Right lobe of liver (tissue), 6 donors: ENCODE data around the gene MED15. TPM values are rescaled to one million over a fixed set of nuclear protein-coding genes. Genes with fewer than 3 reads are reported as not detected.

Source experiments
- ATAC-seq, 4 donors: fragments of 200-7000 bp; cut with Tn5 transposase; one replicate each; pipeline ENCODE4 v1.9.1; 2020; ENCODE audit warnings: mild to moderate bottlenecking in 4 of 4, moderate library complexity in 4 of 4
- DNase-seq, 3 donors: peaks; one replicate each; pipeline ENCODE4 v3.0.0-alpha.2; 2020
- H3K27ac ChIP-seq, 3 donors: fragments of 200-600 bp; one replicate each; pipeline ENCODE4 v1.8.0; 2022
- H3K27me3 ChIP-seq, 2 donors: fragments of 200-600 bp; one replicate each; pipeline ENCODE4 v1.8.0; 2022
- H3K36me3 ChIP-seq, 4 donors: fragments of 200-600 bp; sonication (generic) in 1 of 4; one replicate each; pipeline versions ENCODE4 v1.5.1 to v1.8.0; 2017 to 2022; ENCODE audit warnings: control low read depth in 1 of 4
- H3K4me1 ChIP-seq, 4 donors: fragments of 200-600 bp; sonication (generic) in 1 of 4; one replicate each; pipeline versions ENCODE4 v1.5.1 to v1.8.0; 2017 to 2022; ENCODE audit warnings: control low read depth in 1 of 4
- H3K4me3 ChIP-seq, 3 donors: fragments of 200-600 bp; one replicate each; pipeline ENCODE4 v1.8.0; 2022
- H3K9me3 ChIP-seq, 4 donors: fragments of 200-600 bp; sonication (generic) in 1 of 4; one replicate each; pipeline versions ENCODE4 v1.5.1 to v1.8.0; 2017 to 2022; ENCODE audit warnings: control low read depth in 1 of 4
- POLR2A ChIP-seq: fragments of 450-650 bp; IDR thresholded peaks from one replicate; pipeline ENCODE4 v1.6.1; 2017; ENCODE audit warnings: antibody characterized with exemption, mild to moderate bottlenecking
- WGBS: methylation state at CpG from one replicate; pipeline ENCODE4 v1.1.6; 2018; ENCODE audit warnings: low coverage, low lambda C conversion rate; ENCODE audit not compliant: insufficient coverage; ENCODE audit errors: missing lambda C conversion rate; 5-methylcytosine and 5-hydroxymethylcytosine counted together
- intact Hi-C, 2 donors: fragments of 100-400 bp; cut with DNase I; formaldehyde crosslinking; loops; one replicate each; pipeline versions ENCODE4 v1.11.2 to v1.14.1; 2022
- total RNA-seq, 6 experiments: library from RNA; depleted of rRNA in 2 of 6; stranded (reverse); fragments of >200 nt in 2 of 6; fragmentation: NEBNext Ultra II Directional in 3 of 6; extraction: Animal tissue kit (Norgen Biotek cat#: 25700) in 3 of 6; gene quantifications; one replicate each; pipeline versions ENCODE4 v1.1.0 to v1.2.4, GENCODE V29; 2016 to 2023
- TF ChIP-seq, protein P1 (sequence below), 4 donors: fragments of 200-600 bp in 3 of 4; fragments of 450-650 bp in 1 of 4; IDR thresholded peaks; one replicate each; pipeline versions ENCODE4 v1.5.1 to v1.8.0; 2016 to 2022; ENCODE audit warnings: antibody characterized with exemption in 4 of 4, mild to moderate bottlenecking in 2 of 4
- donor health status: DM: no; HTN: yes; CAD: no.
- donor health status: DM: no; HTN: no; CAD: no.
- donor health status: DM: no; HTN: no; CAD: no.
- donor health status: DM: no; HTN: yes; CAD: no.
- donor health status: DM: no; HTN: yes; CAD: no.

The MED15 gene
- total RNA-seq, 6 experiments from 2014 or later = 15.7 to 34.7 (median 23.6) TPM

DNA sequence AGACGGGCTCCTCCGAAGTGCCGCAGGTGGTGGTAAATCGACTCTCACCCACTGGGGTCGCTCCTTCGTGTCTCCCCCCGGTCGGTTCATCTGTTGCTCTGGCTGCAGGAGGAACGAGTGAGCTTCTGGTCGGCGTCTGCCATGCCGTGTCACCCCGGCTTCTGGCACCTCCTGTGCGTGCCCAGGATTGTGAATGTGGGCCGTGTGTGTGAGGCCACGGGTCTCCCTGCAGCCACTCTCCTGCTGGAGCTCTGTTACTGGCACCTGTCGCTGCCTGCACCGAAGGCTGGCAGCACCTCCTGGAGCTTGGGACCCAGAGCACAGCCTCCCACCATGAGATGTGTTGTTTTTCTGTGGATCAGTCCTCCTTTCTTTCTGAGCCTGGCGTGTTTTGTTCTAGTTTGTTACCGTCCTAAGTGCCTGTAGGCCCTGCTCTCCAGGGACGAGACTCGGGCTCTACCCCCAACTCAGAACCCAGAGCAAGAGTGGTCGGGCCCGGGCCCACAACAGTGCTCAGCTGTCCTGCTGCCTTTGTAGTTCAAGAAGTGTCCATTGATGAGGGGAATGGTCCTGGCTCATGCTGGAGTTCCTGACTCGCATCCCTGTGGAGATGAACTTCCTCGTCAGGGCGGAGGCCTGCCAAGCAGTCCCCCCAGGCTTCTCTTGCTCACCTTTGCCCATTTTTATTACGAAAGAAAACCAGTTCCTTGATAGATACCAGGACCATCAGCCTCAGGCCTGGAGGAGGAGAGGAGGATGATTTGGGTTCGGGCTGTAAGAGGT, 66.6 kb downstream of the MED15 start:
- H3K27ac ChIP-seq = no peak overlapping the region
- DNase-seq (no peak), ATAC-seq (no peak)
- H3K4me1 ChIP-seq = no peaks in the 10 kb centered on the region
- H3K27me3 ChIP-seq = no peaks in the 10 kb centered on the region
- H3K9me3 ChIP-seq = no peaks in the 10 kb centered on the region
- no peak for TF ChIP-seq POLR2A
- TF ChIP-seq, protein P1, sequence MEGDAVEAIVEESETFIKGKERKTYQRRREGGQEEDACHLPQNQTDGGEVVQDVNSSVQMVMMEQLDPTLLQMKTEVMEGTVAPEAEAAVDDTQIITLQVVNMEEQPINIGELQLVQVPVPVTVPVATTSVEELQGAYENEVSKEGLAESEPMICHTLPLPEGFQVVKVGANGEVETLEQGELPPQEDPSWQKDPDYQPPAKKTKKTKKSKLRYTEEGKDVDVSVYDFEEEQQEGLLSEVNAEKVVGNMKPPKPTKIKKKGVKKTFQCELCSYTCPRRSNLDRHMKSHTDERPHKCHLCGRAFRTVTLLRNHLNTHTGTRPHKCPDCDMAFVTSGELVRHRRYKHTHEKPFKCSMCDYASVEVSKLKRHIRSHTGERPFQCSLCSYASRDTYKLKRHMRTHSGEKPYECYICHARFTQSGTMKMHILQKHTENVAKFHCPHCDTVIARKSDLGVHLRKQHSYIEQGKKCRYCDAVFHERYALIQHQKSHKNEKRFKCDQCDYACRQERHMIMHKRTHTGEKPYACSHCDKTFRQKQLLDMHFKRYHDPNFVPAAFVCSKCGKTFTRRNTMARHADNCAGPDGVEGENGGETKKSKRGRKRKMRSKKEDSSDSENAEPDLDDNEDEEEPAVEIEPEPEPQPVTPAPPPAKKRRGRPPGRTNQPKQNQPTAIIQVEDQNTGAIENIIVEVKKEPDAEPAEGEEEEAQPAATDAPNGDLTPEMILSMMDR (IDR thresholded peaks at IDR 0.05) = no peak
- no peak overlapping the region for H3K4me3 ChIP-seq
- intact Hi-C loops = loop anchor here in 1 of 2 donors (10.0 kb wide), 1 partner anchor 49 kb away; no protein-coding TSS in a partner anchor
- 78% methylated on average over 19 of the region's 29 CpGs for WGBS
- peaks cover 10 to 61% (median 19%) of the 10 kb centered on the region in 4 donors for H3K36me3 ChIP-seq

- intact Hi-C loops = loop anchor here in 1 of 2 donors (10.0 kb wide), 1 partner anchor 50 kb away; no protein-coding TSS in a partner anchor
- Histone ChIP-seq H3K4me3 (no peak overlapping the region), H3K9me3 (no peaks in the 10 kb centered on the region), H3K27me3 (no peaks in the 10 kb centered on the region), H3K27ac (no peak overlapping the region), H3K4me1 (no peaks in the 10 kb centered on the region), H3K36me3 (peaks cover 10 to 60% (median 19%) of the 10 kb centered on the region in 4 donors)
- WGBS = 98% methylated on average over 9 of the region's 18 CpGs
- ATAC-seq = no peak
- no peak for DNase-seq
- TF ChIP-seq POLR2A = no peak
- TF ChIP-seq, protein P1 (IDR thresholded peaks at IDR 0.05) = no peak
These were observed 67.5 kb downstream of the MED15 start for GRCh38 chr22:20574920-20575353.

GRCh38 chr22:20575724-20576444, 68.5 kb downstream of the MED15 start:
- Histone ChIP-seq H3K4me1 (no peaks in the 10 kb centered on the region), H3K9me3 (no peaks in the 10 kb centered on the region), H3K27me3 (no peaks in the 10 kb centered on the region), H3K36me3 (peaks cover 10 to 60% (median 19%) of the 10 kb centered on the region in 4 donors), H3K4me3 (no peak overlapping the region), H3K27ac (no peak overlapping the region)
- intact Hi-C loops = loop anchor here in 1 of 2 donors (10.0 kb wide), 1 partner anchor 51 kb away; no protein-coding TSS in a partner anchor
- TF ChIP-seq, protein P1 (IDR thresholded peaks at IDR 0.05) = no peak
- TF ChIP-seq POLR2A = no peak
- no peak for ATAC-seq
- no peak for DNase-seq
- WGBS = 90% methylated on average over 6 of the region's 6 CpGs

GRCh38 chr22:20576445-20576816, 69.0 kb downstream of the MED15 start:
- no peak for DNase-seq
- peaks cover 10 to 55% (median 19%) of the 10 kb centered on the region in 4 donors for H3K36me3 ChIP-seq
- peak; percentile 39 to 65 (median 46) for ATAC-seq

More at GRCh38 chr22:20576445-20576816, 69.0 kb downstream of the MED15 start:
- H3K27ac ChIP-seq = no peak overlapping the region
- no peak overlapping the region for H3K4me3 ChIP-seq
- WGBS = 50% methylated on average over 3 of the region's 3 CpGs
- no peaks in the 10 kb centered on the region for H3K27me3 ChIP-seq
- H3K4me1 ChIP-seq = no peaks in the 10 kb centered on the region
- no peaks in the 10 kb centered on the region for H3K9me3 ChIP-seq
- TF ChIP-seq, protein P1 (IDR thresholded peaks at IDR 0.05) = no peak
- no peak for TF ChIP-seq POLR2A
- intact Hi-C loops = loop anchor here in 1 of 2 donors (10.0 kb wide), 1 partner anchor 52 kb away; no protein-coding TSS in a partner anchor
